ENCODE measurements around the gene NUDCD3.

- TF ChIP-seq CTCF (IDR thresholded peaks at IDR 0.05) (no peak), ZFX (IDR thresholded peaks at IDR 0.05; ENCODE audit: borderline replicate concordance) (no peak)
Observed at GRCh38 chr7:44381494-44382220, 108.8 kb downstream of the NUDCD3 start.
